GM12878 (cell line): ENCODE measurements around the gene PTGES3L. TPM values are rescaled to one million over a fixed set of nuclear protein-coding genes. Genes with fewer than 3 reads are reported as not detected.

Source experiments
- ASH2L ChIP-seq: fragments of 300-600, 200-600 bp; sonication (generic); IDR thresholded peaks from 2 replicates; pipeline ENCODE4 v1.6.1; 2017; ENCODE audit warnings: low read depth, mild to moderate bottlenecking, borderline replicate concordance
- CBFB ChIP-seq: IDR thresholded peaks from 2 replicates; pipeline ENCODE4 v1.6.1; 2016; ENCODE audit warnings: antibody characterized with exemption, low read depth
- CBX5 ChIP-seq: sonication (generic); IDR thresholded peaks from 2 replicates; pipeline ENCODE4 v1.6.1; 2016; ENCODE audit warnings: low read depth, moderate library complexity, mild to moderate bottlenecking, inconsistent platforms
- CHD2 ChIP-seq: IDR thresholded peaks from 2 replicates; pipeline ENCODE4 v1.6.1; 2011; ENCODE audit warnings: low read depth, low read length, improper control_type of control experiment, borderline replicate concordance
- ESRRA ChIP-seq: IDR thresholded peaks from 2 replicates; pipeline ENCODE4 v1.6.1; 2012; ENCODE audit warnings: mild to moderate bottlenecking, low read length, improper control_type of control experiment
- HCFC1 ChIP-seq: fragments of 150-350 bp; IDR thresholded peaks from 2 replicates; pipeline ENCODE4 v1.6.1; 2014; ENCODE audit warnings: low read length
- HDAC2 ChIP-seq: fragments of 200-600 bp; sonication (generic); IDR thresholded peaks from 2 replicates; pipeline ENCODE4 v1.6.1; 2017
- HDAC6 ChIP-seq: fragments of 200-600 bp; sonication (generic); IDR thresholded peaks from one replicate; pipeline ENCODE4 v1.8.0; 2017; ENCODE audit warnings: antibody characterized with exemption; ENCODE audit not compliant: unreplicated experiment
- IKZF1 ChIP-seq: fragments of 450-650 bp; conservative IDR thresholded peaks from 2 replicates; pipeline ENCODE4 v1.6.1; 2017; ENCODE audit warnings: antibody characterized with exemption, mild to moderate bottlenecking
- IKZF2 ChIP-seq, 2 experiments: fragments of 450-650 bp; IDR thresholded peaks; 2 replicates each; pipeline ENCODE4 v1.6.1; 2017; ENCODE audit warnings: mild to moderate bottlenecking in 2 of 2, moderate library complexity in 2 of 2
- MTA2 ChIP-seq: fragments of 450-650 bp; IDR thresholded peaks from 2 replicates; pipeline ENCODE4 v1.6.1; 2016; ENCODE audit warnings: low read depth, mild to moderate bottlenecking, moderate library complexity
- MYC ChIP-seq: IDR thresholded peaks from 2 replicates; pipeline ENCODE4 v1.6.1; 2011; ENCODE audit warnings: mild to moderate bottlenecking, low read length, moderate library complexity, inconsistent platforms; ENCODE audit not compliant: insufficient read depth, insufficient replicate concordance, insufficient read length, severe bottlenecking
- NR2C1 ChIP-seq: fragments of 450-650 bp; IDR thresholded peaks from 2 replicates; pipeline ENCODE4 v1.6.1; 2017; ENCODE audit warnings: antibody characterized with exemption, mild to moderate bottlenecking, moderate library complexity
- RAD21 ChIP-seq: IDR thresholded peaks from 2 replicates; pipeline ENCODE4 v1.6.1; 2011; ENCODE audit warnings: mild to moderate bottlenecking, low read depth, low read length, moderate library complexity; ENCODE audit not compliant: insufficient read depth
- RB1 ChIP-seq: fragments of 450-650 bp; formaldehyde crosslinking; IDR thresholded peaks from 2 replicates; pipeline ENCODE4 v1.6.1; 2017; ENCODE audit warnings: mild to moderate bottlenecking, borderline replicate concordance
- RBBP5 ChIP-seq: fragments of 200-600 bp; sonication (generic); conservative IDR thresholded peaks from 2 replicates; pipeline ENCODE4 v1.6.1; 2016
- SMAD5 ChIP-seq: IDR thresholded peaks from 2 replicates; pipeline ENCODE4 v1.6.1; 2016; ENCODE audit warnings: antibody characterized with exemption, low read depth
- SMARCA5 ChIP-seq: fragments of 450-650 bp; IDR thresholded peaks from 2 replicates; pipeline ENCODE4 v1.6.1; 2017; ENCODE audit warnings: mild to moderate bottlenecking
- SP1 ChIP-seq: IDR thresholded peaks from one replicate; pipeline ENCODE4 v1.6.1; 2011; ENCODE audit warnings: low read depth, low read length
- TAF1 ChIP-seq: IDR thresholded peaks from 2 replicates; pipeline ENCODE4 v1.6.1; 2011; ENCODE audit warnings: mild to moderate bottlenecking, low read depth, low read length, borderline replicate concordance
- ZSCAN29 ChIP-seq: fragments of 450-650 bp; IDR thresholded peaks from 2 replicates; pipeline ENCODE4 v1.6.1; 2017; ENCODE audit warnings: mild to moderate bottlenecking, moderate library complexity
- polyA plus RNA-seq, 11 experiments: library from polyadenylated mRNA; depleted of rRNA in 4 of 11; unstranded in 6 of 11; stranded (reverse) in 5 of 11; fragments of >200 nt; fragmentation: Nextera tagmentation in 4 of 11; fragmentation: Illumina TruSeq in 1 of 11; extraction: Ambion mirVana in 4 of 11; extraction: Trizol in 1 of 11; gene quantifications; 1 replicate in 1 of 11; 2 replicates in 10 of 11; pipeline versions ENCODE4 v1.2.1 to v1.2.3, GENCODE V29; 2011 to 2016; ENCODE audit warnings: inconsistent platforms in 2 of 11, missing spikeins in 2 of 11, low read depth in 1 of 11
- total RNA-seq, 4 experiments: library from RNA; depleted of rRNA in 3 of 4; stranded (reverse); fragments of >200 nt in 3 of 4; fragmentation: Illumina TruSeq in 1 of 4; extraction: Trizol in 1 of 4; gene quantifications; 2 replicates each; pipeline versions ENCODE4 v1.2.1 to v1.2.3, GENCODE V29; 2013 to 2021
- TF ChIP-seq, protein P1 (sequence below): fragments of 450-650 bp; conservative IDR thresholded peaks from 2 replicates; pipeline ENCODE4 v1.6.1; 2017; ENCODE audit warnings: mild to moderate bottlenecking, moderate library complexity
- TF ChIP-seq, protein P2 (sequence below): IDR thresholded peaks from 2 replicates; pipeline ENCODE4 v1.6.1; 2011; ENCODE audit warnings: borderline replicate concordance, low read depth, mild to moderate bottlenecking, moderate library complexity, mixed read lengths, low read length; ENCODE audit not compliant: insufficient read depth; ENCODE audit errors: extremely low read length
- TF ChIP-seq, protein P3 (sequence below): fragments of 450-650 bp; IDR thresholded peaks from 2 replicates; pipeline ENCODE4 v1.6.1; 2018; ENCODE audit warnings: mild to moderate bottlenecking, low read depth, moderate library complexity; ENCODE audit not compliant: partially characterized antibody

Gene PTGES3L
- total and polyA plus RNA-seq, 10 of the 15 experiments (the other 5 are each of a cell fraction or from before 2014, with no cell fraction given), result 0.11 to 2.3 (median 0.98) TPM

DNA sequence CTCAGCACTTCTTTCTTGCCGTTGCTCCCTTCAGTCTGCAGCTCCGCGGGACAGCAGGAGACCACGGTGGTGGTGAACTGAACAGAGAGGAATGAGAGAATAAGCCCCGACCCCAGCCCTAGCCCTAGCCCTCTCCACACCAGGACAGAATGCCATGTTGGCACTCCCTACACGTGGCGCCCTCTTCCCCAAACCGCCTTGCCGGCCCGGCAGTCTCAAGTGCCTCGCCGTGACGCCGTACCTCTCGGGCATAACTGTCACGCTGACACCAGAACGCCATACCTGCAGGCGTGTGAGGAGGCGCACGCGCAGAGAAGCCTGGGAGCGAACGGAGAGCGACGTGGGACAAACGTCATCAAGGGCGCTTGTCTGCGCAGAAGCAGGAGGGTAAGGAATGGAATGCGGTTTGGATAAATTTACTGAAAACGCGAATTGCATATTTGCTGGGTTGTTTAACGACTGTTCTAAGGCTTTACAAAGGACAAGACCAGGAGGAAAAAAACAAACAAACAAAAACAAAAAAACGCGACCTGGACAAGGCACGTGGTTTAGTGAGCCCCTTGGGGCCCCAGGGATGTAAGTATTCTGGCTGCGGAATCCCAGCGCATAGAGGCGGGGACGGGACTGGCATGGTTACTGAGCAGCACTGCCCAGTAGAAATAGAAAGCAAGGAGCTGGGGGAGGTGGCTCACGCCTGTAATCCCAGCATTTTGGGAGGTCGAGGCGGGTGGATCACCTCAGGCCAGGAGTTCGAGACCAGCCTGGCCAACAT is 15.5 kb downstream of the PTGES3L start, which contains the start of gene AARSD1 (continued):
- TF ChIP-seq ZSCAN29, result no peak
- TF ChIP-seq IKZF1, result peak; percentile 81
- TF ChIP-seq, protein P1, sequence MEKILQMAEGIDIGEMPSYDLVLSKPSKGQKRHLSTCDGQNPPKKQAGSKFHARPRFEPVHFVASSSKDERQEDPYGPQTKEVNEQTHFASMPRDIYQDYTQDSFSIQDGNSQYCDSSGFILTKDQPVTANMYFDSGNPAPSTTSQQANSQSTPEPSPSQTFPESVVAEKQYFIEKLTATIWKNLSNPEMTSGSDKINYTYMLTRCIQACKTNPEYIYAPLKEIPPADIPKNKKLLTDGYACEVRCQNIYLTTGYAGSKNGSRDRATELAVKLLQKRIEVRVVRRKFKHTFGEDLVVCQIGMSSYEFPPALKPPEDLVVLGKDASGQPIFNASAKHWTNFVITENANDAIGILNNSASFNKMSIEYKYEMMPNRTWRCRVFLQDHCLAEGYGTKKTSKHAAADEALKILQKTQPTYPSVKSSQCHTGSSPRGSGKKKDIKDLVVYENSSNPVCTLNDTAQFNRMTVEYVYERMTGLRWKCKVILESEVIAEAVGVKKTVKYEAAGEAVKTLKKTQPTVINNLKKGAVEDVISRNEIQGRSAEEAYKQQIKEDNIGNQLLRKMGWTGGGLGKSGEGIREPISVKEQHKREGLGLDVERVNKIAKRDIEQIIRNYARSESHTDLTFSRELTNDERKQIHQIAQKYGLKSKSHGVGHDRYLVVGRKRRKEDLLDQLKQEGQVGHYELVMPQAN, result peak; percentile 73
- no peak for TF ChIP-seq ASH2L
- TF ChIP-seq, protein P2, sequence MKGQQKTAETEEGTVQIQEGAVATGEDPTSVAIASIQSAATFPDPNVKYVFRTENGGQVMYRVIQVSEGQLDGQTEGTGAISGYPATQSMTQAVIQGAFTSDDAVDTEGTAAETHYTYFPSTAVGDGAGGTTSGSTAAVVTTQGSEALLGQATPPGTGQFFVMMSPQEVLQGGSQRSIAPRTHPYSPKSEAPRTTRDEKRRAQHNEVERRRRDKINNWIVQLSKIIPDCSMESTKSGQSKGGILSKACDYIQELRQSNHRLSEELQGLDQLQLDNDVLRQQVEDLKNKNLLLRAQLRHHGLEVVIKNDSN, result no peak
- no peak for TF ChIP-seq MTA2
- no peak for TF ChIP-seq RAD21
- TF ChIP-seq SMARCA5, result peak; percentile 5; the same call in 1 of the 2 replicates
- no peak for TF ChIP-seq RBBP5
- peak; percentile 87 for TF ChIP-seq CBFB
- peak; percentile 24; the same call in 1 of the 2 replicates for TF ChIP-seq NR2C1
- no peak for TF ChIP-seq HDAC2
- TF ChIP-seq SMAD5, result peak; percentile 86; the same call in 1 of the 2 replicates
- TF ChIP-seq CHD2, result no peak
- no peak for TF ChIP-seq HDAC6
- no peak for TF ChIP-seq SP1
- peak; percentile 74 for TF ChIP-seq MYC
- TF ChIP-seq TAF1, result peak; percentile 68; the same call in 1 of the 2 replicates
- 0 out of 2 replicates have a peak, but pooled peaks have one; percentile 39 for TF ChIP-seq ESRRA
- TF ChIP-seq, protein P3, sequence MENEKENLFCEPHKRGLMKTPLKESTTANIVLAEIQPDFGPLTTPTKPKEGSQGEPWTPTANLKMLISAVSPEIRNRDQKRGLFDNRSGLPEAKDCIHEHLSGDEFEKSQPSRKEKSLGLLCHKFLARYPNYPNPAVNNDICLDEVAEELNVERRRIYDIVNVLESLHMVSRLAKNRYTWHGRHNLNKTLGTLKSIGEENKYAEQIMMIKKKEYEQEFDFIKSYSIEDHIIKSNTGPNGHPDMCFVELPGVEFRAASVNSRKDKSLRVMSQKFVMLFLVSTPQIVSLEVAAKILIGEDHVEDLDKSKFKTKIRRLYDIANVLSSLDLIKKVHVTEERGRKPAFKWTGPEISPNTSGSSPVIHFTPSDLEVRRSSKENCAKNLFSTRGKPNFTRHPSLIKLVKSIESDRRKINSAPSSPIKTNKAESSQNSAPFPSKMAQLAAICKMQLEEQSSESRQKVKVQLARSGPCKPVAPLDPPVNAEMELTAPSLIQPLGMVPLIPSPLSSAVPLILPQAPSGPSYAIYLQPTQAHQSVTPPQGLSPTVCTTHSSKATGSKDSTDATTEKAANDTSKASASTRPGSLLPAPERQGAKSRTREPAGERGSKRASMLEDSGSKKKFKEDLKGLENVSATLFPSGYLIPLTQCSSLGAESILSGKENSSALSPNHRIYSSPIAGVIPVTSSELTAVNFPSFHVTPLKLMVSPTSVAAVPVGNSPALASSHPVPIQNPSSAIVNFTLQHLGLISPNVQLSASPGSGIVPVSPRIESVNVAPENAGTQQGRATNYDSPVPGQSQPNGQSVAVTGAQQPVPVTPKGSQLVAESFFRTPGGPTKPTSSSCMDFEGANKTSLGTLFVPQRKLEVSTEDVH, result no peak
- peak; percentile 52 for TF ChIP-seq HCFC1
- TF ChIP-seq RB1, result peak; percentile 59; the same call in 1 of the 2 replicates
- no peak for TF ChIP-seq CBX5
- TF ChIP-seq IKZF2 (IDR thresholded peaks at IDR 0.05), result peak; percentile 23 to 61; a peak in 2 of 4 replicates
